MG63 (cell line): Measurements from ENCODE around the gene MDK. TPM values are rescaled to one million over a fixed set of nuclear protein-coding genes. Genes with fewer than 3 reads are reported as not detected.

Source experiments
- DNase-seq: peaks from one replicate; pipeline ENCODE4 v3.0.0-alpha.2; 2020
- H3K27me3 ChIP-seq: fragments of 250-450 bp; sonication (Bioruptor Pico); 2 replicates; pipeline ENCODE4 v1.5.1; 2020; ENCODE audit warnings: mild to moderate bottlenecking, moderate library complexity
- H3K36me3 ChIP-seq: fragments of 250-450 bp; sonication (Bioruptor Pico); 2 replicates; pipeline ENCODE4 v1.5.1; 2020; ENCODE audit warnings: mild to moderate bottlenecking, moderate library complexity
- H3K4me3 ChIP-seq: fragments of 250-450 bp; sonication (Bioruptor Pico); 2 replicates; pipeline ENCODE4 v1.5.1; 2020; ENCODE audit warnings: mild to moderate bottlenecking, moderate library complexity
- H3K9me3 ChIP-seq: fragments of 250-450 bp; sonication (Bioruptor Pico); 2 replicates; pipeline ENCODE4 v1.5.1; 2020; ENCODE audit warnings: mild to moderate bottlenecking, moderate library complexity
- total RNA-seq: library from RNA; depleted of rRNA; stranded (reverse); fragments of >200 nt; shearing (Covaris generic); gene quantifications from 2 replicates; pipeline ENCODE4 v1.2.3, GENCODE V29; 2014; ENCODE audit warnings: low replicate concordance; rRNA removed

MDK gene
- total RNA-seq, 1 experiment from 2014 or later, result 0.82 TPM

DNA sequence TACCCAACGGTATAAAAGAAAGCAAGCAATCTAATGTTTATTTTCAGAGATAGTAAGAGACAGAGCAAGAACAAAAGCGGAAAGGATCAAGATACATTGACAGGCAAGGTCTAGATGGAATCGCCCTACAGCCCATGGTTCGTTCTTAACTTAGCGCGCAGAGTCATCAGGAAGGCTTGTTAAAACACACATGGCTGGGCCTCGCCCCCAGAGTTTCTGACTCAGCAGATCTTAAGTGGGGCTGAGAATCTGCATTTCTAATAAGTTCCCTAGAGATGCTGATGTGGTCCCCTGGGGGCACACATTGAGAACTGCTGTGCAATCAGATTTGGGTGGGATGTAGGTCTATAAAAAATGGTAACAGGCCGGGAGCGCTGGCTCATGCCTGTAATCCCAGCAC lies 45.9 kb downstream of the MDK start:
- no peaks in the 10 kb centered on the region for H3K27me3 ChIP-seq
- no peak overlapping the region for H3K4me3 ChIP-seq
- H3K36me3 ChIP-seq, result no peaks in the 10 kb centered on the region; the same call in 1 of the 2 replicates
- no peaks in the 10 kb centered on the region for H3K9me3 ChIP-seq
- no peak for DNase-seq

DNA sequence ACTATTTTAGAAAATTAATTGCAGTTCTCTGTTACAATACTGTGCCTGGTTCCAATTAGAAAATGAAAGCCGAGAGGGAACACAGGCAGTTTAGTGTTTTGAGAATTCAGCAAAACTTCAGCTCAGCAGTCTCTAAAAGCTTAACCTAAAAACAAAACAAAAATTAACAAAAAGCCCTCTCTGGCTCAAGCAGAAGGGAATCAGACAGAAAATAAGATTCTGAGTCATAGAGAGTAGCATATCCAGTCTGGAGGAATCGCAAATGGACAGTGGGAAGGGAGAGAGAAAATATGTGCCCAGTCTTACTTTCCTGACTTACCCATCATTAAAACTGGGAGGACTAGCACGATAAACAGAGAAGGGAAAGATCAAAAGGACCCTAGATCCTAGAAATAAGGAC lies 48.2 kb downstream of the MDK start:
- no peak for DNase-seq
- Histone ChIP-seq H3K36me3 (peaks cover 4% of the 10 kb centered on the region), H3K27me3 (no peaks in the 10 kb centered on the region), H3K9me3 (no peaks in the 10 kb centered on the region), H3K4me3 (no peak overlapping the region)

GRCh38 chr11:46431211-46431610 lies 49.7 kb downstream of the MDK start:
- Histone ChIP-seq H3K4me3 (no peak overlapping the region), H3K36me3 (peaks cover 4% of the 10 kb centered on the region), H3K27me3 (no peaks in the 10 kb centered on the region), H3K9me3 (no peaks in the 10 kb centered on the region)
- DNase-seq, result no peak

Other genes starting within 250 kb of the MDK start
- 2.5 and 12.5 TPM in 2 replicates for gene CREB3L1, start 104.0 kb upstream of the MDK start, total RNA-seq
- gene DGKZ, start 34.2 kb upstream of the MDK start, total RNA-seq, result 33.4 and 45.4 TPM in 2 replicates
- gene CHRM4, start 10.1 kb downstream of the MDK start, total RNA-seq, result not detected in 2 replicates
- 17.0 and 17.7 TPM in 2 replicates for gene AMBRA1, start 212.4 kb downstream of the MDK start, total RNA-seq
- gene HARBI1, start 235.6 kb downstream of the MDK start, total RNA-seq, result 4.0 and 4.5 TPM in 2 replicates
- gene ATG13, start 235.9 kb downstream of the MDK start, total RNA-seq, result 41.2 and 48.0 TPM in 2 replicates